IMR-90 (cell line): ENCODE data around the gene AFG1L.

ENCODE experiments used
- BHLHE40 ChIP-seq: fragments of 150-350 bp; IDR thresholded peaks from 2 replicates; pipeline ENCODE4 v1.6.1; 2016; ENCODE audit warnings: mild to moderate bottlenecking, low read depth, low read length
- CEBPB ChIP-seq: IDR thresholded peaks from 2 replicates; pipeline ENCODE4 v1.6.1; 2012; ENCODE audit warnings: low read depth, low read length, improper control_type of control experiment
- CHD1 ChIP-seq: IDR thresholded peaks from 2 replicates; pipeline ENCODE4 v1.6.1; 2012; ENCODE audit warnings: low read depth, low read length, improper control_type of control experiment
- CTCF ChIP-seq: conservative IDR thresholded peaks from 2 replicates; pipeline ENCODE4 v1.5.1; 2012; ENCODE audit warnings: mild to moderate bottlenecking, low read depth, low read length, improper control_type of control experiment
- ELK1 ChIP-seq: fragments of 150-350 bp; IDR thresholded peaks from 2 replicates; pipeline ENCODE4 v1.6.1; 2016; ENCODE audit warnings: low read depth, mild to moderate bottlenecking, low read length, moderate library complexity, borderline replicate concordance
- FOS ChIP-seq: fragments of 150-350 bp; IDR thresholded peaks from 2 replicates; pipeline ENCODE4 v1.6.1; 2016; ENCODE audit warnings: low read depth, low read length
- MXI1 ChIP-seq: IDR thresholded peaks from 2 replicates; pipeline ENCODE4 v1.6.1; 2012; ENCODE audit warnings: low read depth, mild to moderate bottlenecking, low read length, moderate library complexity, borderline replicate concordance
- POLR2A ChIP-seq: IDR thresholded peaks from 2 replicates; pipeline ENCODE4 v1.6.1; 2012; ENCODE audit warnings: mild to moderate bottlenecking, low read depth, low read length
- RAD21 ChIP-seq: IDR thresholded peaks from 2 replicates; pipeline ENCODE4 v1.6.1; 2012; ENCODE audit warnings: low read length, improper control_type of control experiment
- RFX5 ChIP-seq: IDR thresholded peaks from 2 replicates; pipeline ENCODE4 v1.8.0; 2012; ENCODE audit warnings: low read depth, mild to moderate bottlenecking, low read length, moderate library complexity
- USF2 ChIP-seq: fragments of 150-350 bp; IDR thresholded peaks from 2 replicates; pipeline ENCODE4 v1.6.1; 2017; ENCODE audit warnings: mild to moderate bottlenecking, antibody characterized with exemption, low read length, low read depth

GRCh38 chr6:108446629-108447150, 151.8 kb downstream of the AFG1L start:
- no peak for TF ChIP-seq BHLHE40
- no peak for TF ChIP-seq CTCF
- no peak for TF ChIP-seq POLR2A
- TF ChIP-seq USF2: no peak
- no peak for TF ChIP-seq CHD1
- no peak for TF ChIP-seq CEBPB
- TF ChIP-seq MXI1: no peak
- TF ChIP-seq ELK1: no peak
- TF ChIP-seq RAD21: no peak
- no peak for TF ChIP-seq FOS
- TF ChIP-seq RFX5: no peak
